Naive B cell (primary cell): ENCODE results near the gene MTA1. TPM values are rescaled to one million over a fixed set of nuclear protein-coding genes. Genes with fewer than 3 reads are reported as not detected.

Source experiments
- ATAC-seq, 2 donors: fragments of 150-1000 bp; cut with Tn5 transposase; 2 replicates each; pipeline ENCODE4 v1.10.0; 2021; ENCODE audit warnings: low read depth in 2 of 2, mild to moderate bottlenecking in 2 of 2, moderate library complexity in 2 of 2
- DNase-seq: peaks from one replicate; pipeline ENCODE4 v3.0.0; 2022
- H3K27ac Mint-ChIP-seq, 6 donors: one replicate each; pipeline ENCODE4 v1.8.0; 2020 to 2022; ENCODE audit warnings: mild to moderate bottlenecking in 6 of 6, mixed read lengths in 6 of 6, moderate library complexity in 5 of 6, inconsistent platforms in 2 of 6
- H3K27me3 Mint-ChIP-seq, 3 donors: one replicate each; pipeline ENCODE4 v1.8.0; 2021 to 2022; ENCODE audit warnings: mixed read lengths in 3 of 3, mild to moderate bottlenecking in 1 of 3
- H3K36me3 Mint-ChIP-seq, 2 donors: one replicate each; pipeline ENCODE4 v1.8.0; 2020 to 2022; ENCODE audit warnings: mixed read lengths in 2 of 2, inconsistent platforms in 1 of 2, mild to moderate bottlenecking in 1 of 2
- H3K4me1 Mint-ChIP-seq, 3 donors: one replicate each; pipeline ENCODE4 v1.8.0; 2020 to 2022; ENCODE audit warnings: mixed read lengths in 3 of 3, inconsistent platforms in 1 of 3, mild to moderate bottlenecking in 1 of 3, moderate library complexity in 1 of 3
- H3K4me3 Mint-ChIP-seq, 8 donors: one replicate each; pipeline ENCODE4 v1.8.0; 2020 to 2022; ENCODE audit warnings: mild to moderate bottlenecking in 8 of 8, mixed read lengths in 8 of 8, moderate library complexity in 8 of 8, inconsistent platforms in 2 of 8
- H3K9me3 Mint-ChIP-seq, 7 donors: one replicate each; pipeline ENCODE4 v1.8.0; 2020 to 2022; ENCODE audit warnings: mixed read lengths in 7 of 7, mild to moderate bottlenecking in 5 of 7, inconsistent platforms in 2 of 7, moderate library complexity in 1 of 7
- polyA plus RNA-seq, 6 donors: library from polyadenylated mRNA; unstranded; fragments of 300-500 nt; fragmentation: Illumina TruSeq; gene quantifications; one replicate each; pipeline ENCODE4 v1.2.3, GENCODE V29; 2021; ENCODE audit warnings: low read depth in 6 of 6

Gene MTA1
- polyA plus RNA-seq, 6 donors from 2014 or later: 3.3 to 6.3 (median 4.7) TPM

- Mint-ChIP-seq H3K36me3 (no peaks in the 10 kb centered on the region), H3K27me3 (no peaks in the 10 kb centered on the region), H3K9me3 (no peaks in the 10 kb centered on the region), H3K4me3 (no peak overlapping the region), H3K4me1 (peaks cover 0 to 6% (median 0%) of the 10 kb centered on the region in 3 donors), H3K27ac (no peak overlapping the region)
- ATAC-seq: no peak
- no peak for DNase-seq
Observed at GRCh38 chr14:105383083-105383730, 36.4 kb upstream of the MTA1 start.

DNA sequence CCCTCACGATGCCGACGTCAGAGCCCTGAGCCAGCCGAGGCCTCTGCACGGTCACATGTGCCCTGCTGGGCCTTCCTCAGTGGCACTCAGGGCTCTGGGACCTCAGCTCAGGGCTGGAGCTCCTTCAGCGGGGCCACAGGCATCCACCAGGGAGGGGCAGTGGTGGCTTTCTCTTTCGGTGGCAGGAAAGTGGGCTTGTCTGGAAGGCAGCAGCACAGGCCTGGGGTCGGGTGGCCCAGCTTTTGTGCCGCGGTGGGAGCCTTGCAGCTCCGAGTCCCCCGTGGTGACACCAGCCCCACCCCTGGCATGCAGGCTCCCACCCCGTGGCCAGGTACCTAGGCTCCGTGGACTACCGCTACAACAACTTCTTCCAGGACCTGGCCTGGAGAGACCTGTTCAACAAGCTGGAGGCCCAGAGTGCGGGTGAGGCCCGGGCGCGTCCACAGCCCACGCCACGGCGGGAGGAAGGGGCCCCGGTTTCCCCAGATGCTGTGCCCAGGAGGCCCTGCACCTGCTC lies 35.5 kb upstream of the MTA1 start:
- no peaks in the 10 kb centered on the region for H3K9me3 Mint-ChIP-seq
- no peak overlapping the region for H3K27ac Mint-ChIP-seq
- no peak overlapping the region for H3K4me3 Mint-ChIP-seq
- peaks cover 0 to 3% (median 0%) of the 10 kb centered on the region in 3 donors for H3K4me1 Mint-ChIP-seq
- no peak for ATAC-seq
- no peak for DNase-seq
- H3K27me3 Mint-ChIP-seq: no peaks in the 10 kb centered on the region
- H3K36me3 Mint-ChIP-seq: no peaks in the 10 kb centered on the region

DNA sequence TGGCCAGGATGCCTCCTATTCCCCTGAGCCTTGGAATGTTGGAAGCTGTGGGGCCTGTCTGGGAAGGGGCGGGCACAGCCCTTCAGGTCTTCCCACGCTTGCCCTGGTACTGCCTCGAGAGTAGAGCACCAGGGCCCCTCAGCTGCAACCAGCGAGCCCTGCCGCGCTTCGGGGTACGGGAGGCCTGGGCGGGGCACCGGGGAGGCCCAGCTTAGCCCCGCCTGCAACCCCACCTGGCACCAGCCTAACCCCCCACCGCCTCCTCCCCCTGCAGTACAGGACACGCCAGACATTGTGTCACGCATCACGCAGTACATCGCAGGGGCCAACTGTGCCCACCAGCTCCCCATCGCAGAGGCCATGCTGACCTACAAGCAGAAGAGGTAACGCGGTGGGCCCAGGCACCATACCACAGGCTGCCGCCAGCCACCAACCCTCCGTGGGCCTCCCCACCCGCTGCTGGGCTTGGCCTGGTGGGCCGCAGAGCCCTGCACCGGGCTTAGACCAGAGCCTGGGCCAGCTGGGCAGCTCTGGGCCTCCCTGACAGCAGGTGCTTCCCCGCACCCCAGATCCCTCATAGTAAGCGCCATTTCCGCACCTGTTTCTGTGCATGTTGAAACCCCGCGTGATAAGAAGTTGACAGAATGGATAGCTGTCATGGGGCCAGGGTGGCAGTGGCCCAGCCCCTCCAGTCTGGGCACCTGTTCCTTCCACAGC lies 34.9 kb upstream of the MTA1 start:
- H3K9me3 Mint-ChIP-seq: no peaks in the 10 kb centered on the region
- H3K27ac Mint-ChIP-seq: peak overlapping the region in 1 of 6 donors; percentile 21
- DNase-seq: no peak
- no peak for ATAC-seq
- H3K4me3 Mint-ChIP-seq: no peak overlapping the region
- H3K36me3 Mint-ChIP-seq: no peaks in the 10 kb centered on the region
- no peaks in the 10 kb centered on the region for H3K27me3 Mint-ChIP-seq
- peaks cover 0 to 3% (median 0%) of the 10 kb centered on the region in 3 donors for H3K4me1 Mint-ChIP-seq

DNA sequence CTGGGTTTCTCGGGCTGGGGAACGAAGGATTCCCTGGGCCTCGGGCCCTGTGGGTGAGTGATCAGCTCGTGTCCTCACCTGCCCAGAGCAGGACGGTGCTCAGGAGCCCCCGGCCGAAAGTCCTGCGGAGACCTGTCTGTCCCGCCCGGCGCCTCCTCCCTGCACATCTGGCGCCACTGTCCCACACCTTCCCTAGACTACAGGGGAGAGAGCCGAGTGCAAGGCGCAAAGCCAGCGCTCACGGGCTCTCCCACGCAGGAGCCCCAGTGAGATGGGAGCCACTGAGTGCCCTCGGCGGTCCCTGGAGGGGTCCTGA lies 34.3 kb upstream of the MTA1 start:
- H3K27ac Mint-ChIP-seq: no peak overlapping the region
- H3K36me3 Mint-ChIP-seq: no peaks in the 10 kb centered on the region
- H3K4me3 Mint-ChIP-seq: no peak overlapping the region
- no peaks in the 10 kb centered on the region for H3K9me3 Mint-ChIP-seq
- DNase-seq (no peak), ATAC-seq (no peak)
- H3K4me1 Mint-ChIP-seq: peaks cover 5 to 8% (median 5%) of the 10 kb centered on the region in 3 donors
- no peaks in the 10 kb centered on the region for H3K27me3 Mint-ChIP-seq

GRCh38 chr14:105385698-105386365 lies 33.8 kb upstream of the MTA1 start:
- Mint-ChIP-seq H3K27me3 (no peaks in the 10 kb centered on the region), H3K4me1 (peaks cover 9 to 12% (median 9%) of the 10 kb centered on the region in 3 donors), H3K36me3 (no peaks in the 10 kb centered on the region), H3K9me3 (no peaks in the 10 kb centered on the region), H3K27ac (no peak overlapping the region), H3K4me3 (no peak overlapping the region)
- DNase-seq (no peak), ATAC-seq (no peak)

DNA sequence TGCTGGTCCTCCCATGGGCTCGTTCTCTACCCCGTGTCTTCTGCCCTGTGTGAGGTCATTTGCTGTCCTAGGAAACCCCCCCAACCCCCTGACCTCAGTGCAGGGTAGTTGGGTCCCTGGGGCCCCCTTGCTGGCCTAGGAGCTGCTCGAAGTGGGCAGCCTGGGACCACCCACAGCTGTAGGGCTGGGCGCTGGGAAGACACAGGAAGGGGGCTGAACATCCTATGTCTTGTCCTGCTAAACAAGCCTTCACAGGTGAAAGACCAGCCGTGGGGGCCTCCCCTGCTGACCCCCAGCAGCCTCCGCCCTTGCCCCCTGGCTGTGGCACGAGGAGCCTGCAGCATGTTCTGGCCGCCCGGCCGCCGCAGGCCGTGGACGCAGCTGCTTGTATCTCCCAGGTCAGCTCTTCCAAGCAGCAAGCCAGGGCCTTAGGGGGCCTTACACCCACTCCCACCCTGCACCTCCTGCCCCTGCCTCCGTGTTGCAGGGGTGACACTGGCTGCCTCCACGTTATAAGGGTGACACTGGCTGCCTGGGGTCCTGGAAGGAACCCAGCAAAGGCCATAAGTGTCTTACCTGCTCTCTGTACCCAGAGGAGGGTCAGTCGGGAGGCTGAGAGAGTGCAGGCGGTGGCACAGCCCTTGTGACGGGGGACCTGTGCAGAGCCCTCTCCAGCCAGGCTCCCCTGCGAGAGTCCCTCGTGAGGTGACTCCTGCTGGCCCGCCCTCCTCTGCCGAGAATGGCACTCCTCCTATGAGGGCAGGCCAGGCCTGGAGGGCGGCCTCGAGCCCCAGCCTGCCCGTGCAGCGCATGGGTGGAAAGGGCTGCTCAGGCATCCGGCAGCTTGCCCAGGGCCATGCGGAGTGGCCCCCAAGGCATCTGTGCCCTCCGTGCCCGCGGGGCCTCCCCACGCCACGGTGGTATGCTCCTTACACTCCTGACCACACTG lies 32.8 kb upstream of the MTA1 start:
- no peak overlapping the region for H3K4me3 Mint-ChIP-seq
- H3K27me3 Mint-ChIP-seq: no peaks in the 10 kb centered on the region
- no peaks in the 10 kb centered on the region for H3K36me3 Mint-ChIP-seq
- H3K4me1 Mint-ChIP-seq: peaks cover 9 to 15% (median 9%) of the 10 kb centered on the region in 3 donors
- DNase-seq (no peak), ATAC-seq (no peak)
- no peaks in the 10 kb centered on the region for H3K9me3 Mint-ChIP-seq
- no peak overlapping the region for H3K27ac Mint-ChIP-seq

- H3K27me3 Mint-ChIP-seq: no peaks in the 10 kb centered on the region
- DNase-seq (no peak), ATAC-seq (no peak)
- H3K27ac Mint-ChIP-seq: no peak overlapping the region
- H3K4me3 Mint-ChIP-seq: no peak overlapping the region
- peaks cover 9 to 15% (median 9%) of the 10 kb centered on the region in 3 donors for H3K4me1 Mint-ChIP-seq
- H3K9me3 Mint-ChIP-seq: no peaks in the 10 kb centered on the region
- no peaks in the 10 kb centered on the region for H3K36me3 Mint-ChIP-seq
Observed at GRCh38 chr14:105387530-105387922, 32.1 kb upstream of the MTA1 start.

- peak overlapping the region in 1 of 8 donors; percentile 18 for H3K4me3 Mint-ChIP-seq
- no peaks in the 10 kb centered on the region for H3K36me3 Mint-ChIP-seq
- no peaks in the 10 kb centered on the region for H3K9me3 Mint-ChIP-seq
- DNase-seq (no peak), ATAC-seq (no peak)
- H3K27me3 Mint-ChIP-seq: no peaks in the 10 kb centered on the region
- H3K27ac Mint-ChIP-seq: peak overlapping the region in 1 of 6 donors; percentile 96
- peaks cover 9 to 15% (median 9%) of the 10 kb centered on the region in 3 donors for H3K4me1 Mint-ChIP-seq
Observed at GRCh38 chr14:105388110-105388951, 31.3 kb upstream of the MTA1 start.

- Mint-ChIP-seq H3K36me3 (no peaks in the 10 kb centered on the region), H3K4me1 (peaks cover 9 to 15% (median 9%) of the 10 kb centered on the region in 3 donors), H3K9me3 (no peaks in the 10 kb centered on the region), H3K27me3 (no peaks in the 10 kb centered on the region), H3K4me3 (peak overlapping the region in 1 of 8 donors; percentile 18), H3K27ac (peak overlapping the region in 1 of 6 donors; percentile 96)
- no peak for DNase-seq
- ATAC-seq: no peak
Observed at GRCh38 chr14:105388976-105389375, 30.7 kb upstream of the MTA1 start.

DNA sequence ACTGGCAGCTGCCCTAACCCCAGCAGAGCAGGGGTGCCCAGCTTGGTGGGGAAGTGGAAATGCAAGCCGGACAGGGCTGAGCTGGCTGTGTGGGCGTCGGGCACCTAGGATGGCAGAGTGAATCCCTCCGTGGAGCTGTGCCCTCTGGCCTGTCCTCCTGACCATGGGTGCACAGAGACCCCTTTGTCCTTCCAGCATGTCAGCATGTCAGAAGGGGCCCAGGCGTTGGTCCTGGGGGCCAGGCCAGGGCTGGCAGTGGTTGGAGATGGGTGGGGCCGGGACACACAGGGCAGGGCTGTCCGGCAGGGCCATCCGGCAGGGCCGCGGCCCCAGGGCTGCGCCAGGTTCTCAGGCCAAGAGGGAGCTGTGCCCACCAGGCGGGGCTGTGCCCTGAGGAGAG lies 30.1 kb upstream of the MTA1 start:
- no peak for DNase-seq
- Mint-ChIP-seq H3K4me3 (no peak overlapping the region), H3K27me3 (no peaks in the 10 kb centered on the region), H3K36me3 (no peaks in the 10 kb centered on the region), H3K4me1 (peaks cover 9 to 15% (median 9%) of the 10 kb centered on the region in 3 donors), H3K9me3 (no peaks in the 10 kb centered on the region), H3K27ac (no peak overlapping the region)
- ATAC-seq: no peak

GRCh38 chr14:105389976-105390848 lies 29.4 kb upstream of the MTA1 start:
- Mint-ChIP-seq H3K9me3 (no peaks in the 10 kb centered on the region), H3K27ac (peak overlapping the region in 3 of 6 donors; percentile 36 to 60 (median 60)), H3K27me3 (no peaks in the 10 kb centered on the region), H3K36me3 (no peaks in the 10 kb centered on the region), H3K4me1 (peaks cover 9 to 15% (median 9%) of the 10 kb centered on the region in 3 donors), H3K4me3 (peak overlapping the region in 2 of 8 donors; percentile 20 to 27)
- DNase-seq: no peak
- ATAC-seq: peak; percentile 87 to 89
